ENCODE data around the gene CTSD. TPM values are rescaled to one million over a fixed set of nuclear protein-coding genes. Genes with fewer than 3 reads are reported as not detected.

Gene CTSD
- polyA plus RNA-seq, 2 of the 4 experiments (the other 2 are of a cell fraction), result 74.0 to 310 TPM

DNA sequence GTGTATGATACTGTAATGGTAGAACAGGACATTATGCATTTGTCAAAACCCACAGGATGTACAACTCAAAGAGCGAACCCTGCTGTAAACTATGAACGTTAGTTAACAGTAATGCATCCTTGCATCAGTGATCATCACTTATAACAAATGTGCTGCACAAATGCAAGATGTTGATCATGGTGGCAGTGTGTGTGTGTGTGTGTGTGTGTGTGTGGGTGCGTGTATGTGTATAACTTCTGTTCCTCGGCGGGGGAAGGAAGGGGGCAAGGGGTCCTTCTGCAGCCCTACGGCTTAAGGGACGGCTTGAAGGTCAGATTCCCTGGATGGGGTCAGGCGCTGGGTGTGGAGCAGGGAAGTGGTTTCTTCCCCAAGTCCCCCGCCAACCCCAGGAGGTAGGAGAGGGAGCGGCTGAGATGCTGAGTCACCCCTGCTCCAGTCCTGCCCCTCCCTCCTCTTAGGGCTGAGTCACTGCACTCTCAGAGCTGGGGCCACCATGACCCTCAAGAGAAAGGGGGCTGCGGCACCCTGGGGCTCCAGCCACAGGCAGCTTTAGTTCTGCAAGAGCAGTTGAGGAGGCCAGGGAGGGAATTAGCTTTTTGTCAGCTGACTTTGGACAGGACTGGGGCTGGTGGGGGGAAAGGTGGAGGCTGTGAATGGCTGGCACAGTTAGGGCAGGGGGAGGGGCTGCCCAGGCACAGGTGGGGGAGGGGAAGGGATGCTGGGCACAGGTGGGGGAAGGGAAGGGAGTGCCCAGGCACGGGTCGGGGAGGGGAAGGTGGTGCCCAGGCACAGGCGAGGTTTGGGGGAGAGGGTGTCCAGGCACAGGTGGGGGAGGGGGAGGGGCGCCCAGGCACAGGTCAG is 8.8 kb upstream of the CTSD start:
- WGBS (ENCODE audit: missing lambda C conversion rate), result 1% methylated on average over 9 of the region's 15 CpGs
- H3K4me2 ChIP-seq, result peak overlapping the region; percentile 82
- H3K9me3 ChIP-seq, result no peaks in the 10 kb centered on the region
- POLR2A ChIA-PET, result interaction anchor here (0.6 to 2.2 kb wide), 5 partner anchors 8 to 57 kb away, joined by 3 to 13 read pairs (median 11); partner anchors contain the start of genes CTSD and IFITM10
- TF ChIP-seq PHF8 (IDR thresholded peaks at IDR 0.05; ENCODE audit: borderline replicate concordance, low read depth) (no peak), KDM5A (IDR thresholded peaks at IDR 0.05) (no peak), POLR2AphosphoS2 (conservative IDR thresholded peaks at IDR 0.05; ENCODE audit: low read length) (no peak), MAZ (IDR thresholded peaks at IDR 0.05; ENCODE audit: borderline replicate concordance, low read depth, low read length) (peak; percentile 84; the same call in 1 of the 2 replicates), JUNB (IDR thresholded peaks at IDR 0.05) (peak; percentile 53), SMC3 (IDR thresholded peaks at IDR 0.05) (no peak; the same call in 2 of the 3 replicates), KDM1A (IDR thresholded peaks at IDR 0.05; ENCODE audit: low read depth) (no peak), HOXB13 (CRISPR knock-in tag; IDR thresholded peaks at IDR 0.05; ENCODE audit: low read depth) (0 out of 2 replicates have a peak, but pooled peaks have one; percentile 18), MAFK (IDR thresholded peaks at IDR 0.05; ENCODE audit: partially characterized antibody) (peak; percentile 99), NPAS2 (CRISPR knock-in tag; IDR thresholded peaks at IDR 0.05; ENCODE audit: borderline replicate concordance) (no peak), EHF (CRISPR knock-in tag; IDR thresholded peaks at IDR 0.05) (no peak), EP300 (IDR thresholded peaks at IDR 0.05) (peak in 1 of 2 experiments; percentile 54; a peak in 1 of 5 replicates), NFE2L2 (conservative IDR thresholded peaks at IDR 0.05; ENCODE audit: low read length) (peak; percentile 93), JUN (IDR thresholded peaks at IDR 0.05) (peak in 1 of 2 experiments; percentile 68; a peak in 3 of 5 replicates), FOSL2 (IDR thresholded peaks at IDR 0.05) (peak; percentile 62), FOSL2 (CRISPR knock-in tag; IDR thresholded peaks at IDR 0.05) (peak; percentile 98), BHLHE40 (IDR thresholded peaks at IDR 0.05; ENCODE audit: low read depth, low read length) (no peak), MYC (IDR thresholded peaks at IDR 0.05; ENCODE audit: borderline replicate concordance, low read length) (0 out of 2 replicates have a peak, but pooled peaks have one; percentile 26), POLR2A (IDR thresholded peaks at IDR 0.05; ENCODE audit: low read length) (no peak), HOXA7 (CRISPR knock-in tag; IDR thresholded peaks at IDR 0.05) (no peak), SREBF2 (IDR thresholded peaks at IDR 0.05) (no peak), GATA3 (IDR thresholded peaks at IDR 0.05; ENCODE audit: borderline replicate concordance) (peak; percentile 34; the same call in 1 of the 2 replicates), TFCP2L1 (CRISPR knock-in tag; IDR thresholded peaks at IDR 0.05) (no peak)
- TF ChIP-seq, protein P1, sequence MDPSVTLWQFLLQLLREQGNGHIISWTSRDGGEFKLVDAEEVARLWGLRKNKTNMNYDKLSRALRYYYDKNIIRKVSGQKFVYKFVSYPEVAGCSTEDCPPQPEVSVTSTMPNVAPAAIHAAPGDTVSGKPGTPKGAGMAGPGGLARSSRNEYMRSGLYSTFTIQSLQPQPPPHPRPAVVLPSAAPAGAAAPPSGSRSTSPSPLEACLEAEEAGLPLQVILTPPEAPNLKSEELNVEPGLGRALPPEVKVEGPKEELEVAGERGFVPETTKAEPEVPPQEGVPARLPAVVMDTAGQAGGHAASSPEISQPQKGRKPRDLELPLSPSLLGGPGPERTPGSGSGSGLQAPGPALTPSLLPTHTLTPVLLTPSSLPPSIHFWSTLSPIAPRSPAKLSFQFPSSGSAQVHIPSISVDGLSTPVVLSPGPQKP (IDR thresholded peaks at IDR 0.05; ENCODE audit: low read depth, low read length), result no peak
- TF ChIP-seq, protein P2, sequence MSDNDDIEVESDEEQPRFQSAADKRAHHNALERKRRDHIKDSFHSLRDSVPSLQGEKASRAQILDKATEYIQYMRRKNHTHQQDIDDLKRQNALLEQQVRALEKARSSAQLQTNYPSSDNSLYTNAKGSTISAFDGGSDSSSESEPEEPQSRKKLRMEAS (IDR thresholded peaks at IDR 0.05), result peak; percentile 62
- TF ChIP-seq, protein P3, sequence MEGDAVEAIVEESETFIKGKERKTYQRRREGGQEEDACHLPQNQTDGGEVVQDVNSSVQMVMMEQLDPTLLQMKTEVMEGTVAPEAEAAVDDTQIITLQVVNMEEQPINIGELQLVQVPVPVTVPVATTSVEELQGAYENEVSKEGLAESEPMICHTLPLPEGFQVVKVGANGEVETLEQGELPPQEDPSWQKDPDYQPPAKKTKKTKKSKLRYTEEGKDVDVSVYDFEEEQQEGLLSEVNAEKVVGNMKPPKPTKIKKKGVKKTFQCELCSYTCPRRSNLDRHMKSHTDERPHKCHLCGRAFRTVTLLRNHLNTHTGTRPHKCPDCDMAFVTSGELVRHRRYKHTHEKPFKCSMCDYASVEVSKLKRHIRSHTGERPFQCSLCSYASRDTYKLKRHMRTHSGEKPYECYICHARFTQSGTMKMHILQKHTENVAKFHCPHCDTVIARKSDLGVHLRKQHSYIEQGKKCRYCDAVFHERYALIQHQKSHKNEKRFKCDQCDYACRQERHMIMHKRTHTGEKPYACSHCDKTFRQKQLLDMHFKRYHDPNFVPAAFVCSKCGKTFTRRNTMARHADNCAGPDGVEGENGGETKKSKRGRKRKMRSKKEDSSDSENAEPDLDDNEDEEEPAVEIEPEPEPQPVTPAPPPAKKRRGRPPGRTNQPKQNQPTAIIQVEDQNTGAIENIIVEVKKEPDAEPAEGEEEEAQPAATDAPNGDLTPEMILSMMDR (IDR thresholded peaks at IDR 0.05), result no peak
- TF ChIP-seq, protein P4, sequence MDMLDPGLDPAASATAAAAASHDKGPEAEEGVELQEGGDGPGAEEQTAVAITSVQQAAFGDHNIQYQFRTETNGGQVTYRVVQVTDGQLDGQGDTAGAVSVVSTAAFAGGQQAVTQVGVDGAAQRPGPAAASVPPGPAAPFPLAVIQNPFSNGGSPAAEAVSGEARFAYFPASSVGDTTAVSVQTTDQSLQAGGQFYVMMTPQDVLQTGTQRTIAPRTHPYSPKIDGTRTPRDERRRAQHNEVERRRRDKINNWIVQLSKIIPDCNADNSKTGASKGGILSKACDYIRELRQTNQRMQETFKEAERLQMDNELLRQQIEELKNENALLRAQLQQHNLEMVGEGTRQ (IDR thresholded peaks at IDR 0.05), result no peak
- TF ChIP-seq, protein P5, sequence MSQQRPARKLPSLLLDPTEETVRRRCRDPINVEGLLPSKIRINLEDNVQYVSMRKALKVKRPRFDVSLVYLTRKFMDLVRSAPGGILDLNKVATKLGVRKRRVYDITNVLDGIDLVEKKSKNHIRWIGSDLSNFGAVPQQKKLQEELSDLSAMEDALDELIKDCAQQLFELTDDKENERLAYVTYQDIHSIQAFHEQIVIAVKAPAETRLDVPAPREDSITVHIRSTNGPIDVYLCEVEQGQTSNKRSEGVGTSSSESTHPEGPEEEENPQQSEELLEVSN (IDR thresholded peaks at IDR 0.05; ENCODE audit: borderline replicate concordance, low read depth), result 0 out of 2 replicates have a peak, but pooled peaks have one; percentile 34
- TF ChIP-seq, protein P6, sequence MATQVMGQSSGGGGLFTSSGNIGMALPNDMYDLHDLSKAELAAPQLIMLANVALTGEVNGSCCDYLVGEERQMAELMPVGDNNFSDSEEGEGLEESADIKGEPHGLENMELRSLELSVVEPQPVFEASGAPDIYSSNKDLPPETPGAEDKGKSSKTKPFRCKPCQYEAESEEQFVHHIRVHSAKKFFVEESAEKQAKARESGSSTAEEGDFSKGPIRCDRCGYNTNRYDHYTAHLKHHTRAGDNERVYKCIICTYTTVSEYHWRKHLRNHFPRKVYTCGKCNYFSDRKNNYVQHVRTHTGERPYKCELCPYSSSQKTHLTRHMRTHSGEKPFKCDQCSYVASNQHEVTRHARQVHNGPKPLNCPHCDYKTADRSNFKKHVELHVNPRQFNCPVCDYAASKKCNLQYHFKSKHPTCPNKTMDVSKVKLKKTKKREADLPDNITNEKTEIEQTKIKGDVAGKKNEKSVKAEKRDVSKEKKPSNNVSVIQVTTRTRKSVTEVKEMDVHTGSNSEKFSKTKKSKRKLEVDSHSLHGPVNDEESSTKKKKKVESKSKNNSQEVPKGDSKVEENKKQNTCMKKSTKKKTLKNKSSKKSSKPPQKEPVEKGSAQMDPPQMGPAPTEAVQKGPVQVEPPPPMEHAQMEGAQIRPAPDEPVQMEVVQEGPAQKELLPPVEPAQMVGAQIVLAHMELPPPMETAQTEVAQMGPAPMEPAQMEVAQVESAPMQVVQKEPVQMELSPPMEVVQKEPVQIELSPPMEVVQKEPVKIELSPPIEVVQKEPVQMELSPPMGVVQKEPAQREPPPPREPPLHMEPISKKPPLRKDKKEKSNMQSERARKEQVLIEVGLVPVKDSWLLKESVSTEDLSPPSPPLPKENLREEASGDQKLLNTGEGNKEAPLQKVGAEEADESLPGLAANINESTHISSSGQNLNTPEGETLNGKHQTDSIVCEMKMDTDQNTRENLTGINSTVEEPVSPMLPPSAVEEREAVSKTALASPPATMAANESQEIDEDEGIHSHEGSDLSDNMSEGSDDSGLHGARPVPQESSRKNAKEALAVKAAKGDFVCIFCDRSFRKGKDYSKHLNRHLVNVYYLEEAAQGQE (IDR thresholded peaks at IDR 0.05), result no peak
- peak; percentile 95 to 98 for ATAC-seq
- peaks cover 42% of the 10 kb centered on the region for H3K4me1 ChIP-seq
- DNase-seq (ENCODE audit: low read depth in 1 of 2, low spot score in 1 of 2), result peak; percentile 94 to 95
- peak overlapping the region; percentile 97 to 99 for H3K27ac ChIP-seq
- H3K4me3 ChIP-seq, result no peak overlapping the region
- peak; percentile 73 for FAIRE-seq
- CTCF ChIA-PET, result interaction anchor here (0.9 to 2.2 kb wide), 11 partner anchors 8 to 120 kb away, joined by 3 to 18 read pairs (median 5); partner anchors contain the start of gene IFITM10

Data from A549 (cell line).